ENCODE measurements around the gene VWA5A. TPM values are rescaled to one million over a fixed set of nuclear protein-coding genes. Genes with fewer than 3 reads are reported as not detected.

Gene VWA5A
- total and polyA plus RNA-seq, 12 donors, result 16.5 to 81.3 (median 36.7) TPM

DNA sequence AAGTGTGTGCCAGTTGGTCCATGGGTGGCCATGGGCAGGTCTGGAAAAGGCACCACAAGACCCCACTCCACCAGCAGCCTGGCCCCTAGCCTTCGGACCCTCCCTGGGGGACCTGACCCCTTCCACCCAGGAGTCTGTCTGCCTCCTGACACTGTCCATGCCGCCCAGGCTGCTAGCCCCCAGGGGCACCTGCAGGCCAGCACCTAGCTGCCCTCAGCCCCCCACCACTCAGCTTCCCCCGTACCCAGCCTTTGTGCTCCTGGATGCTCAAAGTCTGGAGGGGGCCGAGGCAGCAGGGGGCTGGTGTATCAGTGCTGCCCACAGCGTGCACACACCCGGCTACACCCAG is 39.8 kb upstream of the VWA5A start:
- H3K27ac ChIP-seq, result no peak overlapping the region
- no peak overlapping the region for H3K4me3 ChIP-seq
- no peaks in the 10 kb centered on the region for H3K36me3 ChIP-seq (replicated peaks in 1 of 2)
- TF ChIP-seq, protein P1, sequence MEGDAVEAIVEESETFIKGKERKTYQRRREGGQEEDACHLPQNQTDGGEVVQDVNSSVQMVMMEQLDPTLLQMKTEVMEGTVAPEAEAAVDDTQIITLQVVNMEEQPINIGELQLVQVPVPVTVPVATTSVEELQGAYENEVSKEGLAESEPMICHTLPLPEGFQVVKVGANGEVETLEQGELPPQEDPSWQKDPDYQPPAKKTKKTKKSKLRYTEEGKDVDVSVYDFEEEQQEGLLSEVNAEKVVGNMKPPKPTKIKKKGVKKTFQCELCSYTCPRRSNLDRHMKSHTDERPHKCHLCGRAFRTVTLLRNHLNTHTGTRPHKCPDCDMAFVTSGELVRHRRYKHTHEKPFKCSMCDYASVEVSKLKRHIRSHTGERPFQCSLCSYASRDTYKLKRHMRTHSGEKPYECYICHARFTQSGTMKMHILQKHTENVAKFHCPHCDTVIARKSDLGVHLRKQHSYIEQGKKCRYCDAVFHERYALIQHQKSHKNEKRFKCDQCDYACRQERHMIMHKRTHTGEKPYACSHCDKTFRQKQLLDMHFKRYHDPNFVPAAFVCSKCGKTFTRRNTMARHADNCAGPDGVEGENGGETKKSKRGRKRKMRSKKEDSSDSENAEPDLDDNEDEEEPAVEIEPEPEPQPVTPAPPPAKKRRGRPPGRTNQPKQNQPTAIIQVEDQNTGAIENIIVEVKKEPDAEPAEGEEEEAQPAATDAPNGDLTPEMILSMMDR (IDR thresholded peaks at IDR 0.05), result no peak
- no peak for TF ChIP-seq POLR2A (IDR thresholded peaks at IDR 0.05)
- 72 to 100% (median 78%) methylated on average over 3 to 6 of the region's 6 CpGs for WGBS, 4 donors
- H3K9me3 ChIP-seq (replicated peaks in 1 of 3), result no peaks in the 10 kb centered on the region
- intact Hi-C loops (cut with DNase I), result loop anchor here in 1 of 2 donors (10.0 kb wide), 1 partner anchor 119 kb away; no protein-coding TSS in a partner anchor
- DNase-seq, result no peak
- peaks cover 0 to 3% of the 10 kb centered on the region in 2 donors for H3K4me1 ChIP-seq (replicated peaks in 1 of 2)
- H3K27me3 ChIP-seq, result peaks cover 4% of the 10 kb centered on the region

DNA sequence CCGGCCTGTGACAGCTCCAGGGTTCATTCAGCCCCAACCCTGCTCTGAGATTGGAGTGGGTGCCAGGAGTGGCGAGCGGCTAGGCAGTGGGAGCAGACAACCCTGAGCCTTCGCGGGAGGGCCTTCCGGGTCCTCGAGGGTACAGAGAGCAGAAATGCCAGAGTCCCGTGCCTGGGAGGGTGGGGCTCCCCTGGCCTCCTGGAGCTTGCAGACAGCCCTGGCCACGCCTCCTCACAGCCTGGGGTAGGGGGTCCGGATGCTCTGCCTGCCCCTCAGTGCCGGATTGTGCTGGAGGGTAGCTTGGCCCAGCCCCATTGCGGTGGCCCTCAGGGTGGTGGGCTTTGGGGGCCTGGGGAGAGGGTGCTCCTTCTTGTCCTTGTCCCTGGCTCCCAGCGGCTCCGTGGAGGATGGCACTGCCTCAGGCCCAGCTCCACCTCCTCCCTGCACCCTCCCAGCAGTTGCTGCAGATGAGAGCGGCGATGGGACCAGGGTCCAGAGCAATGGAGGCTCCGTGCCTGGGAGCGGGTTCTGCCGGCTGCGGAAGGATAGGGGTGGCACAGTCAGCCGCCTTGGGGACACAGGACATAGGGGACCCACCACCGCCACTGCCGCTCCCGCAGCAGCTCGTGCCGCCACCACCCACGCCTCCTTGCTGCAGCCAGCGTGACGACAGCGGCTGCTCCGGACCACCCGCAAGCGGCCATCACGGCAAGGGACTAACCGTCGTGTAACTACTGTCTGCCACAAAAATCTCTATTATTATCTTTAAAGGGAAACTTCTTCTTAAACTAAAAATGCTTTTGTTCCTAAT is 39.2 kb upstream of the VWA5A start:
- WGBS, 4 donors, result 6 to 13% (median 11%) methylated on average over 13 to 36 of the region's 36 CpGs
- TF ChIP-seq, protein P1 (IDR thresholded peaks at IDR 0.05), result peak in 1 of 6 experiments; percentile 13
- TF ChIP-seq POLR2A (IDR thresholded peaks at IDR 0.05), result no peak
- Histone ChIP-seq H3K4me3 (peak overlapping the region in 1 of 4 donors; percentile 48), H3K4me1 (replicated peaks in 1 of 2) (peaks cover 0 to 3% of the 10 kb centered on the region in 2 donors), H3K27ac (peak overlapping the region in 1 of 5 donors; percentile 46), H3K9me3 (replicated peaks in 1 of 3) (no peaks in the 10 kb centered on the region), H3K36me3 (replicated peaks in 1 of 2) (no peaks in the 10 kb centered on the region), H3K27me3 (peaks cover 4% of the 10 kb centered on the region)
- DNase-seq, result peak in 3 of 7 donors; percentile 21 to 61 (median 25)
- intact Hi-C loops (cut with DNase I), result loop anchor here in 1 of 2 donors (10.0 kb wide), 1 partner anchor 119 kb away; no protein-coding TSS in a partner anchor

DNA sequence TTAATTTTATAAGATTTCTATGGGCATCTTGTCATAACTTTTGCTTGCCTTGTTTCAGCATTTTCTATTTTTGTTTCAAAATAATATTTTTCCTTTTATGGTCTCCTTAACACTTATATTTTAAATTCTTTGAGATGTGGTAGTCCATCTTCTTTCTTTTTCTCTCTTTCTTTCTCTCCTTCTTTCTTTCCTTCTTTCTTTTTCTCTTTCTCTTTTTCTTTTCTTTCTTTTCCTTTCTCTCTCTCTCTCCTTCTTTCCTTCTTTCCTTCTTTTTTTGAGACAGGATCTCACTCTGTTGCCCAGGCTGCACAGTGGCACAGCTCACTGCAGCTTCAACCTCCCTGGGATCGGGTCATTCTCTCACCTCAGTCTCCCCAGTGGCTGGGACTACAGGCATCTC is 38.0 kb upstream of the VWA5A start:
- no peak overlapping the region for H3K4me3 ChIP-seq
- peaks cover 4% of the 10 kb centered on the region for H3K27me3 ChIP-seq
- intact Hi-C loops (cut with DNase I), result loop anchor here in 1 of 2 donors (10.0 kb wide), 1 partner anchor 118 kb away; no protein-coding TSS in a partner anchor
- DNase-seq, result no peak
- 73 to 94% (median 89%) methylated on average over 1 of the region's 1 CpG for WGBS, 4 donors
- H3K27ac ChIP-seq, result no peak overlapping the region
- no peaks in the 10 kb centered on the region for H3K36me3 ChIP-seq (replicated peaks in 1 of 2)
- H3K9me3 ChIP-seq (replicated peaks in 1 of 3), result no peaks in the 10 kb centered on the region
- peaks cover 0 to 3% of the 10 kb centered on the region in 2 donors for H3K4me1 ChIP-seq (replicated peaks in 1 of 2)
- TF ChIP-seq, protein P1 (IDR thresholded peaks at IDR 0.05), result no peak
- TF ChIP-seq POLR2A (IDR thresholded peaks at IDR 0.05), result no peak

DNA sequence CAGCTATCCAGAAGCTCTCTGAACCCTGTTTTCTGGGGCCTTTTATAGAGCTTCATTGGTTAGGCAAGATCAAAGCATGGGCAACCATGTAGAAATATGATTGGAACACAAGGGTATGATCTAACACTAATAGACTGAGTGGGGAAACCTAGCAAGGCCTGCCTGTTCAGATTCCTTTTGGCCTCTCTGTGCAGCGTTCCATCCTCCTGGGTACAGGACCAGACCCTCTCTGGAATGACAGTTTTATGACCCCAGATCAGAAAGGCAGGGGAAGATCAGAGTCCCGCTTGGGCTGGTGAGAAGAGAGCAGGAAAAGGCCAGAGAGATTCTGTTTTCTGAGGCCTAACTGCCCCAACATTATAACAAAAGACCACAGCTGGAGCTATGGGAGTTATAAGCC is 36.7 kb upstream of the VWA5A start:
- Histone ChIP-seq H3K4me3 (no peak overlapping the region), H3K27ac (no peak overlapping the region), H3K9me3 (replicated peaks in 1 of 3) (no peaks in the 10 kb centered on the region), H3K36me3 (replicated peaks in 1 of 2) (no peaks in the 10 kb centered on the region), H3K27me3 (peaks cover 4% of the 10 kb centered on the region), H3K4me1 (replicated peaks in 1 of 2) (peaks cover 0 to 3% of the 10 kb centered on the region in 2 donors)
- WGBS, 4 donors, result 73 to 93% (median 88%) methylated on average over 2 of the region's 2 CpGs
- intact Hi-C loops (cut with DNase I), result loop anchor here in 1 of 2 donors (10.0 kb wide), 1 partner anchor 116 kb away; no protein-coding TSS in a partner anchor
- DNase-seq, result no peak
- no peak for TF ChIP-seq POLR2A (IDR thresholded peaks at IDR 0.05)
- TF ChIP-seq, protein P1 (IDR thresholded peaks at IDR 0.05), result no peak

Data from adrenal gland (tissue), 12 donors.